ENCODE measurements around the gene CEACAM21. TPM values are rescaled to one million over a fixed set of nuclear protein-coding genes. Genes with fewer than 3 reads are reported as not detected.

Gene CEACAM21
- total and polyA plus RNA-seq, 2 donors from 2014 or later: 1.2 to 5.6 TPM

DNA sequence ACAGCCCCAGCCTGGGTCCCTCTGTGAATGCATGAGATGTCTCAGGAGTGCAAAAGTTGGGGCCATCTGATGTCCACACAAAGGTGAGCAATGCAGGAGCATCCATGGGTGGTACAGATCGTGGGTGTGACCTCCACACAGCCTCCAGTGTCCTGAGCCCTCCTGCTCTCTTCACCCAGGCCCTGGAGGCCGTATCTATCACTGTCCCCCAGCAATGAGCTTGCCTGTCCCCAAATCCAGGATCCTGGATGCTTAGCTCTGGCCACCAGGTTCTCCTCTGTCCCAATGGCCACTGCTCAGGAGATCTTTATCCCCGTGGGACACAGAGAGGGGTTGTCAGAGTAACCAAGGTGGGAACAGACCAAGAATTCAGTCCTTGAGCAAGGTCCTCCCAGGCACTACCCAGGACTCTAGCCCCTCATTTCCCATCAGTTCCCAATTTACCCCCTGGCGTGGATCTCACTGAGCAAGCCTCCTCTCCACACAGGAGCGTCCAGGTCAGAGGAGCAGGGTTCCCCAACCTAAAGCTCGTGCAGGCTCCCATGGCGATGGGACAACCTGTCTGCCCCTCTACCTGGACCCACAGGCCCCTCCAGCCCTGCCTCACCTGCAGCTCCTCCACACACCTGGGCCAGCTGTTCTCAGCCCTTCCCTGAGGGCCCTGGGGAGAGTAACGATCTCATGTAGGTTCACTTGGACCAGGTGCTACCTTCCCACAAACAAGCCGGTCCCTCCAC, 11.3 kb downstream of the CEACAM21 start:
- DNase-seq (no peak), FAIRE-seq (no peak)
- intact Hi-C loops (cut with DNase I): no loop called here
- H3K4me3 ChIP-seq (ENCODE audit: low read length in 3 of 3): no peak overlapping the region
- H3K27me3 ChIP-seq (ENCODE audit: control insufficient read depth, insufficient read depth, low read length): no peaks in the 10 kb centered on the region
- no peaks in the 10 kb centered on the region for H3K4me1 ChIP-seq (ENCODE audit: control insufficient read depth in 2 of 3, insufficient read depth in 2 of 3, low read depth in 1 of 3, low read length in 3 of 3)
- no peaks in the 10 kb centered on the region for H3K36me3 ChIP-seq (ENCODE audit: control insufficient read depth in 2 of 3, insufficient read depth in 3 of 3, low read length in 3 of 3)
- no peak overlapping the region for H3K27ac ChIP-seq (ENCODE audit: low read depth in 2 of 2, low read length in 2 of 2)
- TF ChIP-seq, protein P1, sequence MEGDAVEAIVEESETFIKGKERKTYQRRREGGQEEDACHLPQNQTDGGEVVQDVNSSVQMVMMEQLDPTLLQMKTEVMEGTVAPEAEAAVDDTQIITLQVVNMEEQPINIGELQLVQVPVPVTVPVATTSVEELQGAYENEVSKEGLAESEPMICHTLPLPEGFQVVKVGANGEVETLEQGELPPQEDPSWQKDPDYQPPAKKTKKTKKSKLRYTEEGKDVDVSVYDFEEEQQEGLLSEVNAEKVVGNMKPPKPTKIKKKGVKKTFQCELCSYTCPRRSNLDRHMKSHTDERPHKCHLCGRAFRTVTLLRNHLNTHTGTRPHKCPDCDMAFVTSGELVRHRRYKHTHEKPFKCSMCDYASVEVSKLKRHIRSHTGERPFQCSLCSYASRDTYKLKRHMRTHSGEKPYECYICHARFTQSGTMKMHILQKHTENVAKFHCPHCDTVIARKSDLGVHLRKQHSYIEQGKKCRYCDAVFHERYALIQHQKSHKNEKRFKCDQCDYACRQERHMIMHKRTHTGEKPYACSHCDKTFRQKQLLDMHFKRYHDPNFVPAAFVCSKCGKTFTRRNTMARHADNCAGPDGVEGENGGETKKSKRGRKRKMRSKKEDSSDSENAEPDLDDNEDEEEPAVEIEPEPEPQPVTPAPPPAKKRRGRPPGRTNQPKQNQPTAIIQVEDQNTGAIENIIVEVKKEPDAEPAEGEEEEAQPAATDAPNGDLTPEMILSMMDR (IDR thresholded peaks at IDR 0.05; ENCODE audit: borderline replicate concordance, extremely low read depth, insufficient read depth): no peak
- peaks cover 0 to 3% (median 0%) of the 10 kb centered on the region in 3 donors for H3K9me3 ChIP-seq (ENCODE audit: control insufficient read depth in 2 of 3, insufficient read depth in 1 of 3, low read length in 3 of 3)
- H3K9ac ChIP-seq (ENCODE audit: low read length in 3 of 3): no peak overlapping the region

DNA sequence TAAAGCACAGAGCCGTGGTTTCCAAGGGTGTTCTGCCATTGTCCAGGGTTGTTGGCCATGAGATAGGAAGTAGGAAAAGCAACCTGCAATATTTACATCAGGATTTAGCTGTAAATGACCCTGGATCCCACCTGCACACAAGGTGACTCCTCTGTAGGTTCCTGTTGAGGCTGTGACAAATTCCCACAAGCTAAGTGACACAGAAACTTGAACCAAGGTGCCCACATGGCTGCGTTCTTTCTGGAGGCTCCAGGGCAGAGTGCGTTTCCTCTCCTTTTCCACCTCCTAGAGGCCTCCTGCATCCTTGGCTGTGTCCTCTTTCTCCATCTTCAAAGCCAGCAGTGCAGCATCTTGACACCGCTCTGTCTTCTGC, 11.9 kb downstream of the CEACAM21 start:
- H3K27ac ChIP-seq (ENCODE audit: low read depth in 2 of 2, low read length in 2 of 2): no peak overlapping the region

DNA sequence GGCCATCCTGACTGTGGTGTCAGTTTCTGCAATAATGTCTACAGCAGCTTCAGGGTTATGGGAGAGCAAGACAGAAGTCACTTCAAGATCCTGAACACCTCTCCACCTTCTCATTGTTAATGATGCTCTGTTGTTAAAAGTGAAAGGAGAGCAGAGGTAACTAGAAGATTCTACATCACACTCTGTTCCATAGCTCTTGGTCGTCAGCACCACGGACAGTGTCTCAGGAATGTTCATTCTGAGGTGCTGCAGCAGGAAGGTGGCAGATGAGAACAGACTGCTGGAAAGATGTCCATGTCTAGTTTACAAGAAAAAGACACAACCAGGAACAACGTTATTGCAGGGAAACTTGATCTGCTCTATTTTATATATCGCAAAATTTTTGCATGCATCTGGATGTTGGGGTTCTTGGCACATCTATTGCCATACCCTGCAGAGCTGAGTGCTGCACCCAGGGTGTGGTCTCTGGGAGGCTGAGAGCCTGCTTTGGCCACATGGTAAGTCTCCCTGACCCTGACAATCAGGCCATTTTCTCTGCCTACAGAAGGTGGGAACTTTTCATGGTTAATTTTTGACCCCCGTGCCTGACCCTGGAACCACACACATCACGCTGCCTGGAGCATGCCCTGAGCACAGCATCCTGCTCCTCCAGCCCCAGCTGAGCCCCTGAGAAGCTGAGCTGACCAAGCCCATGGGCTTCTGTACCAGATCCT, 12.7 kb downstream of the CEACAM21 start:
- no peak overlapping the region for H3K9ac ChIP-seq (ENCODE audit: low read length in 3 of 3)
- no peak for FAIRE-seq
- H3K4me1 ChIP-seq (ENCODE audit: control insufficient read depth in 2 of 3, insufficient read depth in 2 of 3, low read depth in 1 of 3, low read length in 3 of 3): no peaks in the 10 kb centered on the region
- intact Hi-C loops (cut with DNase I): no loop called here
- H3K9me3 ChIP-seq (ENCODE audit: control insufficient read depth in 2 of 3, insufficient read depth in 1 of 3, low read length in 3 of 3): peaks cover 0 to 4% (median 0%) of the 10 kb centered on the region in 3 donors
- no peak overlapping the region for H3K27ac ChIP-seq (ENCODE audit: low read depth in 2 of 2, low read length in 2 of 2)
- H3K4me3 ChIP-seq (ENCODE audit: low read length in 3 of 3): no peak overlapping the region
- H3K36me3 ChIP-seq (ENCODE audit: control insufficient read depth in 2 of 3, insufficient read depth in 3 of 3, low read length in 3 of 3): no peaks in the 10 kb centered on the region
- H3K27me3 ChIP-seq (ENCODE audit: control insufficient read depth, insufficient read depth, low read length): no peaks in the 10 kb centered on the region
- DNase-seq: peak in 3 of 5 donors; percentile 51 to 77 (median 64)
- TF ChIP-seq, protein P1 (IDR thresholded peaks at IDR 0.05; ENCODE audit: borderline replicate concordance, extremely low read depth, insufficient read depth): no peak

More for the DNA sequence above, 11.9 kb downstream of the CEACAM21 start:
- TF ChIP-seq, protein P1 (IDR thresholded peaks at IDR 0.05; ENCODE audit: borderline replicate concordance, extremely low read depth, insufficient read depth): no peak
- H3K4me3 ChIP-seq (ENCODE audit: low read length in 3 of 3): no peak overlapping the region
- FAIRE-seq (no peak), DNase-seq (no peak)
- no peak overlapping the region for H3K9ac ChIP-seq (ENCODE audit: low read length in 3 of 3)
- H3K27me3 ChIP-seq (ENCODE audit: control insufficient read depth, insufficient read depth, low read length): no peaks in the 10 kb centered on the region
- no peaks in the 10 kb centered on the region for H3K36me3 ChIP-seq (ENCODE audit: control insufficient read depth in 2 of 3, insufficient read depth in 3 of 3, low read length in 3 of 3)
- H3K9me3 ChIP-seq (ENCODE audit: control insufficient read depth in 2 of 3, insufficient read depth in 1 of 3, low read length in 3 of 3): no peaks in the 10 kb centered on the region
- no peaks in the 10 kb centered on the region for H3K4me1 ChIP-seq (ENCODE audit: control insufficient read depth in 2 of 3, insufficient read depth in 2 of 3, low read depth in 1 of 3, low read length in 3 of 3)
- intact Hi-C loops (cut with DNase I): no loop called here

Data from kidney (tissue), 14 donors.